Loucy (cell line): ENCODE measurements around the gene LPA.
"Not testable (repeated sequence)": the region's sequence is repeated elsewhere in the genome, so short reads cannot be mapped to it uniquely, and the experiment has no call there.

Source experiments
- H2AFZ ChIP-seq: fragments of 200-600 bp; sonication (generic); 2 replicates; pipeline ENCODE4 v1.6.0; 2016; ENCODE audit warnings: antibody characterized with exemption, mild to moderate bottlenecking, low read length, moderate library complexity
- H3F3A ChIP-seq: fragments of 200-600 bp; 2 replicates; pipeline ENCODE4 v1.6.0; 2016; ENCODE audit warnings: antibody characterized with exemption, low read depth, mild to moderate bottlenecking
- H3K27me3 ChIP-seq: fragments of 200-600 bp; sonication (generic); 2 replicates; pipeline ENCODE4 v1.6.1; 2014; ENCODE audit warnings: low read length, mild to moderate bottlenecking; ENCODE audit not compliant: insufficient read depth, poor library complexity, severe bottlenecking
- H3K36me3 ChIP-seq: fragments of 200-600 bp; sonication (generic); 2 replicates; pipeline ENCODE4 v1.6.1; 2016; ENCODE audit warnings: low read length; ENCODE audit not compliant: insufficient read depth
- H3K4me1 ChIP-seq: fragments of 200-600 bp; sonication (generic); 2 replicates; pipeline ENCODE4 v1.5.1; 2014; ENCODE audit warnings: low read length, mild to moderate bottlenecking; ENCODE audit not compliant: insufficient read depth, poor library complexity, severe bottlenecking
- H3K4me2 ChIP-seq: fragments of 200-600 bp; sonication (generic); 2 replicates; pipeline ENCODE4 v1.6.0; 2014; ENCODE audit warnings: antibody characterized with exemption, low read length, low read depth, mild to moderate bottlenecking; ENCODE audit not compliant: poor library complexity, severe bottlenecking
- H3K4me3 ChIP-seq: fragments of 200-600 bp; sonication (generic); 2 replicates; pipeline ENCODE4 v1.5.1; 2014; ENCODE audit warnings: low read length, mild to moderate bottlenecking, mixed read lengths; ENCODE audit not compliant: poor library complexity, severe bottlenecking
- H3K79me2 ChIP-seq: fragments of 200-600 bp; sonication (generic); 2 replicates; pipeline ENCODE4 v1.6.1; 2014; ENCODE audit warnings: low read length; ENCODE audit not compliant: insufficient read depth
- H3K9ac ChIP-seq: fragments of 200-600 bp; sonication (generic); 2 replicates; pipeline ENCODE4 v1.6.0; 2014; ENCODE audit warnings: mild to moderate bottlenecking, low read depth, low read length, moderate library complexity; ENCODE audit not compliant: poor library complexity, severe bottlenecking
- H3K9me2 ChIP-seq: fragments of 200-600 bp; sonication (generic); replicated peaks from 2 replicates; pipeline ENCODE4 v1.6.1; 2016; ENCODE audit warnings: low read depth, low read length, mixed read lengths
- H3K9me3 ChIP-seq: fragments of 200-600 bp; sonication (generic); 2 replicates; pipeline ENCODE4 v1.6.1; 2014; ENCODE audit warnings: mild to moderate bottlenecking, antibody characterized with exemption, low read length, low read depth; ENCODE audit not compliant: insufficient read depth
- H4K20me1 ChIP-seq: fragments of 200-600 bp; sonication (generic); 2 replicates; pipeline ENCODE4 v1.6.0; 2014; ENCODE audit warnings: antibody characterized with exemption, low read length, mild to moderate bottlenecking; ENCODE audit not compliant: insufficient read depth, poor library complexity, severe bottlenecking
- EZH2phosphoT487 ChIP-seq: fragments of 200-600 bp; IDR thresholded peaks from 2 replicates; pipeline ENCODE4 v1.6.1; 2018; ENCODE audit warnings: antibody characterized with exemption, mild to moderate bottlenecking, moderate library complexity, borderline replicate concordance
- TF ChIP-seq, protein P1 (sequence below): fragments of 200-600 bp; sonication (generic); conservative IDR thresholded peaks from 2 replicates; pipeline ENCODE4 v1.5.1; 2014; ENCODE audit warnings: mild to moderate bottlenecking, antibody characterized with exemption, low read length

LPA gene

DNA sequence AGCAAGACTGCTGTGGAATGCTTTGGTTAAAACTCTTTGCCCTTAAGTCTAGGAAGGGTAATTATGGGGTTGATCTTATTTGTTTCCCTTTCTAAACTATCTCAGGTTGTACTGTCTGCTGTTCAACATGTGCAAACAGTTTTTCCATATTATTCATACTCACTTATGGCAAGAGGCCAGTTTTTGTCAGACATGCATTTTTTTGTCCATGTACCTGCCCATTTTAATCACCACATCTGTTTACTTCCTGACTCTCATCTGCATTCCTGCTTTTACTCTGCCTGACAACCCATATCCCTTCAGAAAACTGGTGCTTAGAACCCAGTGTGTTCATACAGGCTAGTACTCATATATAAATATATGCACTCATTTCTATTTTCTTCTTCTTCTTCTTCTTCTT lies 80.3 kb downstream of the LPA start:
- Histone ChIP-seq H4K20me1 (no peaks in the 10 kb centered on the region), H3K4me2 (no peak overlapping the region), H3K36me3 (no peaks in the 10 kb centered on the region), H2AFZ (no peak overlapping the region), H3K9me2 (no peaks in the 10 kb centered on the region), H3K27me3 (no peaks in the 10 kb centered on the region), H3F3A (no peaks in the 10 kb centered on the region), H3K4me3 (no peak overlapping the region), H3K79me2 (no peaks in the 10 kb centered on the region), H3K9ac (no peak overlapping the region), H3K9me3 (peaks cover 4% of the 10 kb centered on the region; the same call in 1 of the 2 replicates), H3K4me1 (no peaks in the 10 kb centered on the region)
- TF ChIP-seq, protein P1, sequence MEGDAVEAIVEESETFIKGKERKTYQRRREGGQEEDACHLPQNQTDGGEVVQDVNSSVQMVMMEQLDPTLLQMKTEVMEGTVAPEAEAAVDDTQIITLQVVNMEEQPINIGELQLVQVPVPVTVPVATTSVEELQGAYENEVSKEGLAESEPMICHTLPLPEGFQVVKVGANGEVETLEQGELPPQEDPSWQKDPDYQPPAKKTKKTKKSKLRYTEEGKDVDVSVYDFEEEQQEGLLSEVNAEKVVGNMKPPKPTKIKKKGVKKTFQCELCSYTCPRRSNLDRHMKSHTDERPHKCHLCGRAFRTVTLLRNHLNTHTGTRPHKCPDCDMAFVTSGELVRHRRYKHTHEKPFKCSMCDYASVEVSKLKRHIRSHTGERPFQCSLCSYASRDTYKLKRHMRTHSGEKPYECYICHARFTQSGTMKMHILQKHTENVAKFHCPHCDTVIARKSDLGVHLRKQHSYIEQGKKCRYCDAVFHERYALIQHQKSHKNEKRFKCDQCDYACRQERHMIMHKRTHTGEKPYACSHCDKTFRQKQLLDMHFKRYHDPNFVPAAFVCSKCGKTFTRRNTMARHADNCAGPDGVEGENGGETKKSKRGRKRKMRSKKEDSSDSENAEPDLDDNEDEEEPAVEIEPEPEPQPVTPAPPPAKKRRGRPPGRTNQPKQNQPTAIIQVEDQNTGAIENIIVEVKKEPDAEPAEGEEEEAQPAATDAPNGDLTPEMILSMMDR = no peak
- TF ChIP-seq EZH2phosphoT487 = no peak

DNA sequence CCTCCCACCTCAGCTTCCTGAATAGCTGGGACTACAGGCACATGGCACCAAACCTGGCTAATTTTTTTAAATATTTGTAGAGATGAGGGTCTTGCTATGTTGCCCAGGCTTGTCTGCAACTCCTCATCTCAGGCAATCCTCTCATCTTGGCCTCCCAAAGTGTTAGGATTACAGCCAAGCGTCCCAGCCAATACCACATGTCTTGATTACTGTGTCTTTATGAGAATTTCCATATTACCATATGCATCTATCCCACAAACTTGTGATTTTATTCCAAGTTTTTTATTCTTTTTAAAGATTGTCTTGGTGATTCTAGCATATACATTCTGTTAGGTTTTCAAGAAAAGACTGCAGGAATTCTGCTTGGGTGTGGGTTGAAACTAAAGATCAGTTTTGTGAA lies 82.7 kb downstream of the LPA start:
- Histone ChIP-seq H3K79me2 (no peaks in the 10 kb centered on the region), H3K9me3 (peaks cover 4% of the 10 kb centered on the region; the same call in 1 of the 2 replicates), H4K20me1 (no peaks in the 10 kb centered on the region), H3F3A (no peaks in the 10 kb centered on the region), H3K9me2 (no peaks in the 10 kb centered on the region), H3K27me3 (no peaks in the 10 kb centered on the region), H3K36me3 (no peaks in the 10 kb centered on the region), H2AFZ (no peak overlapping the region), H3K9ac (no peak overlapping the region), H3K4me3 (no peak overlapping the region), H3K4me2 (no peak overlapping the region), H3K4me1 (no peaks in the 10 kb centered on the region)
- TF ChIP-seq, protein P1 = no peak
- no peak for TF ChIP-seq EZH2phosphoT487

DNA sequence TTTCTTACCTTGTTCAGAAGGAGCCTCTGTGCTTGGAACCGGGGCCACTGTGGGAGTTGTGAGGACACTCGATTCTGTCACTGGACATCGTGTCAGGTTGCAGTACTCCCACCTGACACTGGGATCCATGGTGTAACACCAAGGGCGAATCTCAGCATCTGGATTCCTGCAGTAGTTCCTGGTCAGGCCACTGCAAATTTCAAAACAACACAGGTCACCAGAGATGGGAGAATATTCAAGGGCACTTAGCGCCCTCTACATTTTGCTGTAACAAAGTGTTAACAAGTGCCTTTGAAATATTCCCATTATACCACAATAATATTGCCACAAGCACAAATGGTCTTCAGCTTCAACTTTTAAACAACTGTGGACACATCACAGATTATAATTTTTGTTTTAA lies 85.6 kb downstream of the LPA start:
- H3K36me3 ChIP-seq, H3F3A ChIP-seq, H3K9ac ChIP-seq, H3K4me1 ChIP-seq, H3K27me3 ChIP-seq, H3K9me2 ChIP-seq, H3K4me3 ChIP-seq, H3K9me3 ChIP-seq, H3K4me2 ChIP-seq, H4K20me1 ChIP-seq, H3K79me2 ChIP-seq, H2AFZ ChIP-seq: not testable (repeated sequence)
- TF ChIP-seq, protein P1 = 0 out of 2 replicates have a peak, but pooled peaks have one; percentile 8
